Measurements from ENCODE around the gene SNORC.
"Not testable (repeated sequence)": the region's sequence is repeated elsewhere in the genome, so short reads cannot be mapped to it uniquely, and the experiment has no call there.

SNORC gene

DNA sequence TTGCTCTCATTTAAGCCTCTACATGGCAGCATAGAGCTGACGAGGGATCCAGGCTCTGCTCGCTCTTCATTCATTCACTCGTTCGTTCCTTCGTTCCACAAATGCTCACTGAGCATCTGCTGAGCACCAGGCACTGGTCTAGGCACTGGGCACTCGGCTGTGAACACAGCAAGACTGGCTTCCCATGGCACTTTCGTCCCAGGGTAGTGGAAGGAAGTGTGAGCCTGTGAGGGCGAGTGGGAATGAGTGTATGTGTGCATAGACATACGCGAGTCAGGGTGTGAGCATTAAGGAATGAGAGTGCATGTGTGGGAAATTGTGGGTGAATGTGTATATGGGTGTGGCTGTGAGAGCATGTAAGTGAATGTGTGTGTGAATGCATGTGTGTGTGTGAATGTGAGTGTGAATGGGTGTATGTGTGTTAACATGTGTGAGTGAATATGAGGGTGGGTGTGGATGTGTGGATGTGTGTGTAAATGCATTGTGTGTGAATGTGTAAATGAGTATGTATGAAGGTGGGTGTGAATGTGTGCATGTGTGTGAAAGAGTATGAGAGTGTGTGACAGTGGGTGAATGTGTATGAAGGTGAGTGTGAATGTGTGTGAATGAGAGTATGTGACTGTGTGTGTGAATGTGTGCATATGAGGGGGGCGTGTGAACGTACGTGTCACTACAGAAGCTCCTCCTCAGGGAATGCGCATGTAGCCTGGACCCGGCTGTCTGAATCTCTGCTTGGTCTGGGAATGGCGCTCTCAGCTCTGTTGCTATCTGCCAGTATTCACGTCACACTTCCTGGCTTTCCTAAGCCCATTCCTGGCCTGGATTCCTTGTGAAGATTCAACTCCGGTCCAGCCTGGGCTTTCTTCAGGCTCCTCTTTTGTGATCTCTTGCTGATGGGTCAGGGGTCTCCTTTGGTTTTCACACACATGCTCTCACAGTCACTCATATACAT is 28.8 kb downstream of the SNORC start:
- DNase-seq, result no peak

DNA sequence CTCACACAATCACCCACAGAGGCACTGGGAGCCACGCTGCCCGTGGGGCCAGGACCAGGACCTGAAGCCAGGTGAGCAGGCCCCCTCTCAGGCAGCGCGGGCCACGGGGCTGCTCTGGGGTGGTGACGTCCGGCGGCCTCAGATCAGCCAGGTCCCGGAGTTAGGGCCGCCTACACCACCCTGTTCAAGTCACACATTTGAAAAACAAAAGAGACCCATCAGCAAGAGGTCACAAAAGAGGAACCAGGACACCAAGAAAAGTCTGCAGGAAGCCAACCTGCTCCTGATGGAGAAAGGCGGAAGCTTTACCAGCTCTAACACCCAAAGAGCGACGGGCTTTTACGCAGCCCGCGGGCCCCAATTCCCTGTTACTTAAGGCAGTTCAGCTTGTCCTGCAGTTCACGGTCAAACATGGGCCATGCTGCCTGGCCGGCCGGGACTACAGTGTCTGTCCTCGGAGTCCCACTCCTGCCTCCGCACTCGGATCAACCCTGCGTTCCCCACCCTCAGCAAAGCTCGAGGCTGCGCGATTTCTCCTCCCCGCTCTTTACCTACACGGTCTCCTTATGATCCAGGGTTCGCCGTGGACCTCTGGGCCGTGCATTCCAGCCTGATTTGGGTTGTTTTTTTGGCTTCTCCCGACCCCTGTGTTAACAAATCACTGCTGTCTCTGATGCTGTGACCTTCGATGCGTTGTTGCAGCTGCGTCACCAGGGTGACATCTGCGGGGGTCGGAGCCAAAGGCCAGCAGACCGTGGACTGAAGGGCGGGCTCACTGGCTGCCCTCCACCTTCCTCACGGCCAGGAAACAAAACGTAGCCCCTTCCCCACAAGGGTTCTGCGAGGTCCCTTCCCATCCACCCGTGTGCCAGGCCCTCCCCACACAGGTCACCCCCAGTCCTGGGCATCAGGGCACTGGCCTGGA is 31.0 kb downstream of the SNORC start:
- DNase-seq, result no peak

DNA sequence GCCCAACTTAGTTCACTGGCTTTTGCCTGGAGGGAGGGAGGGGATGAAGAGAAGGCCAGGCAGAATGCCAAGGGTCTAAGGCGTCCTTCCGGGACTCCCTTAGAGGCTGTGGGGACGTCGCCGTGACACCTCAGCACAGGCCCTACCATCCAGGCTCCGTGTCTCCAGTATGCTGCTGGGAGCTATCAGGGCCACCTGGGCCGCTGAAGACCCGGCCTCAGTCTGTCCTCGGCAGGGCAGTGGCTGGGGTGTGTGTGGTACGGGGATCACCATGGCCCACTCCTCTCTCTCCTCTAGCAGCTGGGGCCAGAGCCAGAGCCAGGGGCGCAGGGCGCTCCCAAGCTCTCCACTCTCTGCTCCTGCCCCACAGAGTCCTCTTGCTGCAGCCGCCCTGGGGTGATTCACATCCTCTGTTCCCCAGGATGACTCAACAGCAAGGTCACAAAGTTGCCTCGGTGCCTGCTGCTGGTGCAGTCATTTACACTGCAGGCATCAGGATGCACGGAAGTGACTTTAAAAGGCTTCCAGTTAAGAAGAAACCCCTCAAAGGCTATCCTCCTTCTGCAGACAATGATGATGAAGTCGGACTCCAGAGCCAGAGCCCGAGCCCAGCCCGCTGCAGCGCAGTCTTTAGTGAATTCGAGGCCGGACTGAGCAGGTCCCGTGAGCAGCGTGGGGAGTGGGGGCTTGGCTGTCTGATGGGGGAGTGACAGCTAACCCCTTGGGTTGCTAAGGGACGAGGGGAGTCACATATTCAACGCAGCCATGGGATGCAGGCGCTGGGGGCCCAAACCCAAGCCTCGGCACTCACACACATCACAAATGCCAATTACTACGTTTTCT is 31.9 kb downstream of the SNORC start:
- DNase-seq, result no peak

DNA sequence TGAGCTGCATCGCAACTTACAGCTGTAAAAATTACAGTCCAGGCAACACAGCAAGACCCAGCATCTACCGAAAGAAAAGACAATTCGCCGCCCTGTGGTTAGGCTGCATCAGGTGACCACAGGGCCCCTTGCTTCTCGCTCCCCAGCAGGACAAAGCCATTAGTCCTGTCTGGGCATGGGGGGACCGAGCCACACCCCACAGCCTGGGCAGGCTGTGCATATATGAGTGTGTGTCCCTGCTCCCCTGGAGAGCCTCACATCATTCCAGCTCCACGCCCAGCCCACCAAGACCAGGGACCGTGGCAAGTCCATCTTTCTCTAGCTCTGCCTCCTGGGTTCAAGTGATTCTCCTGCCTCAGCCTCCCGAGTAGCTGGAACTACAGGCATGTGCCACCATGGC is 33.9 kb downstream of the SNORC start:
- DNase-seq, result no peak

DNA sequence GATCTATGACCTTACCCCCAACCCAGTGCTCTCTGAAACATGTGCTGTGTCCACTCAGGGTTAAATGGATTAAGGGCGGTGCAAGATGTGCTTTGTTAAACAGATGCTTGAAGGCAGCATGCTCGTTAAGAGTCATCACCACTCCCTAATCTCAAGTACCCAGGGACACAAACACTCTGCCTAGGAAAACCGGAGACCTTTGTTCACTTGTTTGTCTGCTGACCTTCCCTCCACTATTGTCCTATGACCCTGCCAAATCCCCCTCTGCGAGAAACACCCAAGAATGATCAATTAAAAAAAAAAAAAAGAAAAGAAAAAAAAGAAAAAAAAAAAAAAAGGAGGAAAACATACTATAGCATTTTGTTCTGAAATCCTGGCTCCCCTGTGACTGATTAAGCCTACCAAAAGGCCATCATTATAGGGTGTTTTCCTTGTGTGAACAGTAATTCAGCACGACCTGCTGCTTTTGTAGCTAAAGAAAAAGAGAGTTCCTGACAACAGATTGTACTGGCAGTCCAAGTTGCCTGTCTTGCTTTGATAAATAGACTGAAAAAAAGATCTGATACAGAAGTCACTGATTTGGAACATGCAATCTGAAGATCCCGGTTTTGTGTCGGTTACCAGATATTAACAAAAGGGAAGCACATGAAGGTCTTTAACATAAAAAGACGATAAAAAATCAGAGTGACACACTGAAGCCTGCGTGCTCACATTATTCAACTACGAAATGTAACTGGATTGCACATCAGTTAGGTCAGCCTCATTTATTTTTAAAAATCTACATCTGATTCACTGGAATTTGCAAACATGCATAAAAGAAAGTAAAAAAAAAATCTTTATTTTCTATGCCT is 37.0 kb downstream of the SNORC start:
- not testable (repeated sequence) for DNase-seq

DNA sequence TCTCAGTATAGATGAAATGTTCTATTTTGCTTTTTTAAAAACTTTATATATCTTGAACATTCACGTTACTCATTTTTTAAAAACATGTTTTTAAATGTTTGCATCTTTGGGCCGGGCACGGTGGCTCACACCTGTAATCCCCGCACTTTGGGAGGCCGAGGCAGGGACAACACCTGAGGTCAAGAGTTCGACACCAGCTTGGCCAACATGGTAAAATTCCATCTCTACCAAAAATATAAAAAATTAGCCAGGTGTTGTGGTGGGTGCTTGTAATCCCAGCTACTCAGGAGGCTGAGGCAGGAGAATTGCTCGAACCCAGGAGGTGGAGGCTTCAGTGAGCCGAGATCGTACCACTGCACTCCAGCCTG is 37.6 kb downstream of the SNORC start:
- DNase-seq, result not testable (repeated sequence)

DNA sequence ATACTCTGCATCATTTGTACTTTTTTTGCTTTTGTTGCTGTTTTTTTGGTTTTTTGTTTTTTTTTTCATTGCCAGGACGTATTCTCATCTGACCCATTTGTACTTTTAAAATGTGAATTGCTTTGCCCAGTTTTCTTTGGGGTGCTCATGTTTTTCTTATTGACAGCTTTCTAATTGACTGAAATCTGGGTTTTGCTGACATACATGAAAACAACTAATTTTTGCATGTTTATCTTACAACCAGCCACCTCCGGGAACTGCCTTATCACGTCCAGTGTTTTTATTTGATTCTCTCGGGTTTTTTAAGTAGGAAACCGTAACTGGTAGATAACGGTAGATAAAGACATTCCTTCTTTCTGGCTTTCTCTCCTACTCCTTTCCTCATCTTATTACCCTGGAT is 38.6 kb downstream of the SNORC start:
- no peak for DNase-seq

DNA sequence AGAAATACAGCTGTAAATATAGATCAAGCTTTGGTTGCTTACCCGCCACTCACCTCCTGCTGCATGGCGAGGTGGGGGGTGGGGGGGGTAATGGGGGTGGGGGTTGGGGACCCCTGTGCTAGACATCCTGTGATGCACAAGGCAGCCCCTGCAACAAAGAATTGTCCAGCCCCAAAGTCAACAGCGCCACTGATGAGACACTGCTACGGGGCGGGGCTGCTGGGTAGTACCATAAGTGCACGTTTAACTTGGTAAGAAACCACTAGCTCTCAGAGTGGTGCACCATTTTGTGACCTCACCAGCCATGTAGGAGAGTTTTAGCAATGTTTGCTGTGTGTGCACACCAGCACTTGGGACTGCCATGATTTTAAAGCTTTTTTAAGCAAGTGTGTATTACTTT is 40.3 kb downstream of the SNORC start:
- no peak for DNase-seq

DNA sequence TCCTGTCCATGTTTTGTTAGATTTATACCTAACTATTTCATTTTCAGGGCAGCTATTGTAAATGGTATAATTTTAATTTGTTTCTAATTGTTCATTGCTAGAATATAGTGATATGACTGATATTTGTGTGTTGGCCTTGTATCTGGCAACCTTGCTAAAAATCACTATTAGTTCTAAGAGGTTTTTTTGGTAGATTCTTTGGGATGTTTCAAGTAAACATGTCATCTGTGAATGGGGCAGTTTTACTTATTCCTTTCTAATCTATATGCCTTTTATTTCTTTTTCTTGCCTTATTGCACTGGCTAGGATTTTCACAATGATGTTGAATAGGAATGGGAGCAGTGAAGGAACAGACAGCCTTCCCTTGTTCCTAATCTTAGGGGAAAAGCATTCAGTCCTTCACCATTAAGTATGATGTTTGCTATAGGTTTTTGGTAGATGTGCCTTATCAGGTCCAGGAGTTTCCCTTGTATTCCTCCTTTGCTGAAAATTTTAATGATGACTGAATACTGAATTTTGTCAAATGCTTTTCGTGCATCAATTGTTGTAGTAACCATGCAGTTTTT is 41.7 kb downstream of the SNORC start:
- DNase-seq, result no peak

DNA sequence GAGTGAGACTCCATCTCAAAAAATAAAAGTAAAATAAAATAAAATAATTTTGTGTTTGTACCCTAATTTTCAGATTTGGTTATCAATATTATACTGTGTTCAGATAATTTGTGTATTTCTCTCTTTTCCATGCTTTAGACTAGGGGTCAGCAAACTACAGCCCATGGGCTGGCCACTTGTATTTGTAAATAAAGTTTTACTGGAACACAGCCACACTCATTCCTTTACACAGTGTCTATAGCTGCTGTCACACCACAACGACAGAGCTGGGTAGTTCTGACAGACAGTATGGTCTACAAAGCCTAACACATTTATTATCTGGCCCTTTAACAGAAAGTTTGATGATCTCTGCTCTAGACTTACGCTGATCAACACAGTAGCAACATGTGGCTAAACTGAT is 43.8 kb downstream of the SNORC start:
- no peak for DNase-seq

DNA sequence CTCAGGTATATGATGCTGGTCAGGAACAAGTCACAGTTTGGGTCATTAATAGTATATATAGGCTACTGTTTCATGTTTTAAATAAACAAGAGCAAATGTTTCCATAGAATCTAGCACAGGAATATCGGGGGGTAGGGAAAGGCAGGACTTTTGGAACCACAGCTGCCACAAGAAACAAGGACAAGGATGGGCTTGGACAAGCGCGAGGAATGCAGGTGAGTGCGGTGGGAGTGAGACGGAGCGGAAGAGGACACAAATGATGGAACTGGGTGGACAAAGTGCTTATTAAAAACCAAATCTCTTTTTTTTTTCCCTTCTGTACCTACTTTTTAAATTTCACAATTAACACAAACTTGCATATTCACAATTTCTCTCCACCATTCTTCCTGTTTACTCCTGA is 49.1 kb downstream of the SNORC start:
- no peak for DNase-seq

DNA sequence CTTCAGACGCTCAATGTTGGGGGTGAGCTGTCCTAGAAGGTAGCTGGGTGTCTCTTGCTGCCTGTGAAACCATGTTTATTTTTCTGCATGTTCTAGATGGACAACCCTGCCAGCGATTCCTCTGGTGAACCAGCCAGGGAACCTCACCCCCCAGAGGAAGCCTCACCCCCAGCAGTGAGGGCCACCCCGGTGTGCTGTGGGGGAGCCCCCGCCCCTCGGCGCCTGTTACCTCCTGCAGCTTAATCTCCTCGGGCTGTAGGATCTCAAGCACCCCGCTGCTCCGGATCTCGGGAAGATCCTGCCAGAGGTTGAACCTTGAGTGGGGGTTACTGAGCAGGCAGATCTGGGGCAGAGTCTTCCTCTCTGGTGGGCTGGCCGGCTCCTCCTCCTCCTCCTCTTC is 50.0 kb downstream of the SNORC start:
- DNase-seq, result no peak

DNA sequence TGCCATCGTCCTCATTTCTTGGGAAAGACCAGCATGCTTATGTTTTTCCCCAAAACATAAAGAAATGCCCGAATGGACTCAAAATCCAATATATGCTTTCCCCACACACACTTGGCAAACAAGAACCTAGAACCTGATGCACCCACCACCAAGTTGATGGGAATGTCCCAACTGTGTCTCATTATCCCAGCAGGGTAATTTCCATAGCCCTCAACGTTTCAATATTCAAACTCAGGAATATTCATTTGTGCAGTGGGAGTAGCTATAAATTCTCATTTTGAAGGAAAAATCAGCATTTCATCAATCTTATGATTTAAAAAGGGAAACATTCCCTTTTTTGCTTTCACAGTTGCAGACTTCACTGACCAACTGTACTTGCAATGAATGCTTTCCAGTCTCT is 50.7 kb downstream of the SNORC start:
- DNase-seq, result no peak

DNA sequence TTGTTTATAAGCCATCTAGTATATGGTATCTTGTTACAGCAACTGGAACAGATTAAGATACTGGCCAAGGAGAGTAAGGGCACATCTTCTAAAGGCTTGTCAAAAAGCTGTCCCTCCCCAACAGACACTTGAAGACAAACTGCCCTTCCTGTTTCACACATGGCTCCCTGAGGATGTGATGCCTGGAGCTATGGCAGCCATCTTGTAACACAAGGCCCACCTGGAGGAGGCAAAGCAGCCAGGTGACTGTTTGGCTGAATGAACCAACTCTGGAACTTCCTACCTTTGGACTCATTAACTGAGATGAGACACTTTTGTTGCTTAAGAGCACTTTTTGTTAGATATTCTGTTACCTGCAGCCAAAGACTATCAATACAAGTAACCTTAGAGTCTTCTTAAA is 54.4 kb downstream of the SNORC start:
- DNase-seq, result no peak

DNA sequence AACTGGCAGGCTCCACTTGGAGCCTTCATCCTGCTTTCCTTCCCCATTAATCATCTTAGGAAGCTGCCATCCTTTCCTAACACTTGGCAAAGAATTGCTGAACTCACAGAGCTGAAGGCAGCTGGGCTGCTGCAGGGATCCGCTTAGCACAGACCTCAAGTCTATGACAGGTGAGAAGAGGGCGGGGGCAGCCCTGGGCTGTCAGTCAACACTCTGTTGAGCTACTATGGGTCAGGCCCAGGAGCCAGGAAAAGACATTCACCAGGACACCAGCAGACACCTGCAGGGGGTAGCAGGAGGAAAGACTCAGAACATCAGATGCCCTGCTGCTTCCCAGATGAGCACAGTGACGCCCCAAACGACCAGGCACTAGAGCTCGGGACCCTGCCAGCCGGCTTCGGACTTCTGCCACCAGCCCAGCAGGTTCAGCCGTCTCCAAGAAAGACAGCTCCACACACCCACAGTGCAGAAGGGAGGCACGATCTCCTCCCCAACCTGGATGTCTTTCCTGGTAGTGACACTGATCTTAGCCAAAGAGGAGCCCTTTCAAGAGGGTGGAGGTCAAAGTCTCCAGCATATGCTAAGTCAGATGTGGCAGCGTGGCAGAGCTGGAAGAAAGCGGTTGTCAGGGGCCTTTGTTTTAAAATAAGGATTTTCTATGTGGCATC is 55.2 kb downstream of the SNORC start:
- no peak for DNase-seq

DNA sequence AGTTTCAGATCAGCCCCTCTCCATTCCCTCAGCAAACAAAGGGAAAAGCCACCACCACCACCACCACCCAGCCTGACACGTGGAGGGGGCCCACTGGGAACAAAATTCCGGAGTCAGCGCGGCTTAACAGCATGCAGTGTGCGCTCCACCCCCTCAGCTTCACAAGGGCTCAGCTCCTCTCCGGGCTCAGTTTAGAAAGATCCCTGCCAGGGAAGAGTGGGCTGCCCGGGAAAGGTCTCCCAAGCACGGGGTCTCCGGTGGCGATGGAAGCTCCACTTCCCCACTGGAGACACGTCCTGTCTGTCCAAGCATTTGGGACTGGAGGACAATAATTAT is 55.7 kb downstream of the SNORC start:
- DNase-seq, result no peak

DNA sequence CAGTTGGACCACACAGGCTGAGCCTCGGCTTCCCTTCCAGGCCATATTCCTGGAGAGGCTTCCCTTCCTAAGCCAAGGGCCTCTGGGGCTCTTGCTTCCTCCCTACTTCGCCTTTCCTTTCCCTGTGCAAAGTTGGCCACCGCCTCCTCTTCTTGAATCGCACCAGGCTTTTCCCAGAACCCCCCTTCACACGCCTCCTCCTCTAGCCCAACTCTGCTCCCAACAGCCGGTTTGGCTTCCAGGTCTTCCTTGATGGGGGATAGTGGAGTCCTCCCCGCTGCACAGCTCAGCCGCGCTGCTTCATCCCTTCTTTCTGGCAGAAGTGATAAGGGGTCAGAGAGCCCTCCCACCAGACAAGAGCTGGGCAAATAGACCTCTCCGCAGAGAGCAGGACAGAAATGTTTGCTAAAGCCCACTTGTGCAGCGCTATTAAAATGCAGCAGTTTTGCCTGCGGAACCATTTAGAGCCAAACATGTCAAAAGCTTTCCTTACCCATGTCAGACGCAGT is 56.4 kb downstream of the SNORC start:
- no peak for DNase-seq

DNA sequence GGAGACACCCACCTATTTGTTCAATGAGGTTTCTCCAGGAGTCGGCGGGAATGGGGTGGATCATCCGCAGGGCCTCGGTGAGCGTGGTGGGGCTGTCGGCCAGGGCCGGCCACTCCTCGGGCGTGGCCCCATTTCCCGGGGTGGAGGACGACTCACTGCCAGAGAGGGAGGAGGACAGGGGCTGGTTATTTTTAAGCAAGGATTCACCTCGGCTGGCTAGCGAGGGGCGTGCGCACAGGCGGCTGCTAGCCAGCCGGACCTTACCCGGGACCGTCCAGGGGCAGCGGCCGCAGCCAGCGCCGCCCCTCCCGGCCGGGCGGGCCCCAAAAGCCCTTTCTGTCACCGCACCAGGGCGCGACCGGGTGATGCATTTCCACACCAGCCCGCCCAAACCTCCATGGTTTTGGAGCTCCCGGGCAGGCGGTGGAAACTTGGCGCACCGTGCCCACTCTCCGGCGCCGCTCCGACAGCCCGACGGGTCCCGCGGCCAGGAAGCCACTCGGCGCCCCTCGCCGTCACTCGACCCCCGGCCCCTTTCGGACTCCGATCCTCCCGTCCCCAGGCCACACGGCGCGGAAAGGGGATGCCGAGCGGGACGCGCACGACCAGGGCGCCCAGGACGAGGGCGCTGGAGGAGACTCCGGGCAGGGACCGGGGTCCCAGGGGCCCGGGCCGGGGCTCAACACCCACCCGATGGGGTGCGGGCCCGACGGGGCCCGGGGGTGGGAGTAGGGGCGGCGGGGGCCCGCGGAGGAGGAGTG is 57.1 kb downstream of the SNORC start:
- DNase-seq, result no peak

DNA sequence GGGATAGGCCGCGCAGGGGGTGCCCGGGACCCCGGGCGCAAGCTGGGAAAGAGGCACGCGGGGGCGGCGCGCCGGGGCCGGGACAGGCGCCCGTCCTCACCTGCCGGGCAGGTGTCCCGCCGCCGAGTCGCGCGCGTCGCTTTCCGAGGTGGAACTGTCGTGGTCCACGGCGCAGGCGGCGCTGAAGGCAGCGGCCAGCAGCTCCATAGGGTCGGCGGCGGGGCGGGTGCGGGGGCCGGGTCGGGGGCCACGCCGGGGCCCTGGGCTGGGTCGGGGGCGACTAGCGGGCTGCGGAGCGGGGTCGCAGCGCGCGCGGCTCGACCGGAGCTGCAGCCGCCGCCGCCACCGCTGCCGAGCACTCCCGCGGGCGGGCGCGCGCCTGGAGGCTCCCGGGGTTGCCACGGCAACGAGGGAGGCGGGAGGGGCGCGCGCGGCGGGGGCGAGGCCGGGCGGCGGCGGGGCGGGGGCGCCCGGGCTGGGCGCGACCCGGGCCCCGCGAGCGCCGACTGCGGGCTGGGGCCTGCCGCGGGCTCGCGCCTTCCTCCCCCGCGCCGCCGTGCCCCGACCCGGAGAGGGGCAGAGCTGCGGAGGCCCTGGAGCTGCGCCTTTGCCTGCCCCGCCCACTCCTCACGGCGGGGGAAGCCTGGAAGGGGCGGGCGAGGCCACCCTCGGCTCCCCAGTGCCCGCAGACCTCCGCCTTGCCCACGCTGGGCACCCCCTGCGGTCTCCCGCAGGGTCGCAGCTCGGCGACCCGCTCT is 57.9 kb downstream of the SNORC start:
- DNase-seq, result no peak

Measured in NCI-H1694 treated with DMSO at 0.1 percent for 48 hours (cell line).